ENCODE results near the gene TRAK2. TPM values are rescaled to one million over a fixed set of nuclear protein-coding genes. Genes with fewer than 3 reads are reported as not detected.
"Not testable (repeated sequence)": the region's sequence is repeated elsewhere in the genome, so short reads cannot be mapped to it uniquely, and the experiment has no call there.

TRAK2 gene
- total RNA-seq, 1 experiment from 2014 or later = 12.8 TPM

- Mint-ChIP-seq H3K4me1 (peaks cover 9% of the 10 kb centered on the region; the same call in 1 of the 2 replicates), H3K27me3 (ENCODE audit: low read depth) (no peaks in the 10 kb centered on the region), H3K9me3 (peaks cover 27% of the 10 kb centered on the region), H3K27ac (no peak overlapping the region), H3K4me3 (no peak overlapping the region), H3K36me3 (peaks cover 9% of the 10 kb centered on the region)
- TF ChIP-seq CBFB (CRISPR knock-in tag; IDR thresholded peaks at IDR 0.05; ENCODE audit: low read depth) = no peak
- no peak for TF ChIP-seq KAT7 (CRISPR knock-in tag; IDR thresholded peaks at IDR 0.05; ENCODE audit: borderline replicate concordance)
- TF ChIP-seq ESRRA (CRISPR knock-in tag; IDR thresholded peaks at IDR 0.05; ENCODE audit: borderline replicate concordance) = no peak
- no peak for TF ChIP-seq ZNF317 (CRISPR knock-in tag; IDR thresholded peaks at IDR 0.05; ENCODE audit: borderline replicate concordance, low read depth)
- no peak for TF ChIP-seq USF2 (CRISPR knock-in tag; IDR thresholded peaks at IDR 0.05)
- TF ChIP-seq GABPB1 (CRISPR knock-in tag; IDR thresholded peaks at IDR 0.05) = no peak
- TF ChIP-seq E2F5 (CRISPR knock-in tag; IDR thresholded peaks at IDR 0.05) = no peak
- TF ChIP-seq ATF2 (CRISPR knock-in tag; IDR thresholded peaks at IDR 0.05; ENCODE audit: borderline replicate concordance, low read depth) = no peak
- no peak for TF ChIP-seq ZSCAN18 (CRISPR knock-in tag; IDR thresholded peaks at IDR 0.05)
- TF ChIP-seq ZNF232 (CRISPR knock-in tag; IDR thresholded peaks at IDR 0.05) = no peak
- TF ChIP-seq IRF2 (CRISPR knock-in tag; IDR thresholded peaks at IDR 0.05; ENCODE audit: borderline replicate concordance, low read depth) = no peak
- TF ChIP-seq RELA (CRISPR knock-in tag; IDR thresholded peaks at IDR 0.05; ENCODE audit: borderline replicate concordance) = no peak
- TF ChIP-seq ERG (CRISPR knock-in tag; IDR thresholded peaks at IDR 0.05) = no peak
- no peak for TF ChIP-seq ZBTB21 (CRISPR knock-in tag; IDR thresholded peaks at IDR 0.05; ENCODE audit: borderline replicate concordance)
- ChIA-PET POLR2A (no interaction called here), CTCF (interaction anchor here (0.8 to 1.3 kb wide), 3 partner anchors 12 to 138 kb away, joined by 3 to 12 read pairs (median 4); partner anchors contain the start of gene FLACC1)
- DNase-seq (ENCODE audit: low spot score) (peak; percentile 26), ATAC-seq (peak; percentile 79)
Observed at GRCh38 chr2:201369775-201370174, 81.5 kb downstream of the TRAK2 start.

- CTCF ChIA-PET = interaction anchor here (0.8 to 1.3 kb wide), 3 partner anchors 12 to 137 kb away, joined by 3 to 12 read pairs (median 4); partner anchors contain the start of gene FLACC1
- H3K4me1 Mint-ChIP-seq; POLR2A ChIA-PET; H3K36me3 Mint-ChIP-seq; H3K4me3 Mint-ChIP-seq; H3K27ac Mint-ChIP-seq; H3K27me3 Mint-ChIP-seq (ENCODE audit: low read depth); DNase-seq (ENCODE audit: low spot score): not testable (repeated sequence)
- H3K9me3 Mint-ChIP-seq = peaks cover 22% of the 10 kb centered on the region
- peak; percentile 30; the same call in 1 of the 2 replicates for ATAC-seq
Observed at GRCh38 chr2:201369318-201369717, 81.9 kb downstream of the TRAK2 start.

GRCh38 chr2:201366146-201366545, 85.1 kb downstream of the TRAK2 start:
- ChIA-PET POLR2A (no interaction called here), CTCF (no interaction called here)
- H3K4me3 Mint-ChIP-seq = no peak overlapping the region
- no peak overlapping the region for H3K27ac Mint-ChIP-seq
- H3K9me3 Mint-ChIP-seq = peaks cover 29% of the 10 kb centered on the region
- no peaks in the 10 kb centered on the region for H3K27me3 Mint-ChIP-seq (ENCODE audit: low read depth)
- peaks cover 9% of the 10 kb centered on the region; the same call in 1 of the 2 replicates for H3K4me1 Mint-ChIP-seq
- ATAC-seq (no peak), DNase-seq (ENCODE audit: low spot score) (no peak)
- peaks cover 8% of the 10 kb centered on the region for H3K36me3 Mint-ChIP-seq
- TF ChIP-seq USF1 (CRISPR knock-in tag; IDR thresholded peaks at IDR 0.05) (no peak), TEAD1 (CRISPR knock-in tag; IDR thresholded peaks at IDR 0.05) (no peak), PRRX2 (CRISPR knock-in tag; IDR thresholded peaks at IDR 0.05) (no peak), TEAD4 (CRISPR knock-in tag; IDR thresholded peaks at IDR 0.05) (no peak), NR1H2 (CRISPR knock-in tag; IDR thresholded peaks at IDR 0.05) (no peak), OVOL2 (CRISPR knock-in tag; IDR thresholded peaks at IDR 0.05; ENCODE audit: borderline replicate concordance) (no peak), PREB (CRISPR knock-in tag; IDR thresholded peaks at IDR 0.05; ENCODE audit: borderline replicate concordance) (no peak), ATF2 (CRISPR knock-in tag; IDR thresholded peaks at IDR 0.05; ENCODE audit: borderline replicate concordance, low read depth) (no peak)

Measured in WTC11 (cell line).